H1 (cell line): Measurements from ENCODE around the gene FOXC2.

Experiments used
- CTCF ChIP-seq, 3 experiments: IDR thresholded peaks; 1 replicate in 2 of 3; 2 replicates in 1 of 3; pipeline versions ENCODE4 v1.5.1 to v1.6.1; 2011; ENCODE audit warnings: low read length in 3 of 3, mild to moderate bottlenecking in 3 of 3, inconsistent platforms in 2 of 3, low read depth in 1 of 3, moderate library complexity in 1 of 3; ENCODE audit not compliant: insufficient read depth in 1 of 3; ENCODE audit errors: control extremely low read depth in 1 of 3
- EP300 ChIP-seq, 2 experiments: IDR thresholded peaks; 1 replicate in 1 of 2; 2 replicates in 1 of 2; pipeline ENCODE4 v1.6.1; 2011 to 2012; ENCODE audit warnings: low read depth in 2 of 2, low read length in 2 of 2, mild to moderate bottlenecking in 2 of 2, borderline replicate concordance in 1 of 2, inconsistent platforms in 1 of 2, moderate library complexity in 1 of 2
- EZH2 ChIP-seq: fragments of 200-600 bp; sonication (generic); IDR thresholded peaks from 2 replicates; pipeline ENCODE4 v1.7.1; 2012; ENCODE audit warnings: low read depth, mild to moderate bottlenecking, moderate library complexity, low read length, inconsistent platforms; ENCODE audit not compliant: severe bottlenecking
- FOSL1 ChIP-seq: IDR thresholded peaks from 2 replicates; pipeline ENCODE4 v1.6.1; 2011; ENCODE audit warnings: mild to moderate bottlenecking, low read depth, low read length, moderate library complexity; ENCODE audit not compliant: insufficient read depth
- GABPA ChIP-seq: IDR thresholded peaks from 2 replicates; pipeline ENCODE4 v1.6.1; 2011; ENCODE audit warnings: mild to moderate bottlenecking, low read length, moderate library complexity, borderline replicate concordance; ENCODE audit not compliant: insufficient read depth
- JUND ChIP-seq: IDR thresholded peaks from 2 replicates; pipeline ENCODE4 v1.6.1; 2011; ENCODE audit warnings: mild to moderate bottlenecking, improper control_type of control experiment, low read length
- MAFK ChIP-seq: IDR thresholded peaks from 2 replicates; pipeline ENCODE4 v1.6.1; 2012; ENCODE audit warnings: low read depth, mild to moderate bottlenecking, improper control_type of control experiment, low read length
- SIN3A ChIP-seq, 2 experiments: IDR thresholded peaks in 1 of 2; conservative IDR thresholded peaks in 1 of 2; 2 replicates each; pipeline ENCODE4 v1.6.1; 2011 to 2012; ENCODE audit warnings: low read length in 2 of 2, improper control_type of control experiment in 1 of 2, low read depth in 1 of 2, mild to moderate bottlenecking in 1 of 2
- SUZ12 ChIP-seq: fragments of 200-600 bp; sonication (generic); IDR thresholded peaks from 2 replicates; pipeline ENCODE4 v1.6.1; 2012; ENCODE audit warnings: mild to moderate bottlenecking, inconsistent platforms, low read length, moderate library complexity, mixed read lengths
- USF2 ChIP-seq: IDR thresholded peaks from 2 replicates; pipeline ENCODE4 v1.6.1; 2011; ENCODE audit warnings: low read length, improper control_type of control experiment
- YY1 ChIP-seq: IDR thresholded peaks from 2 replicates; pipeline ENCODE4 v1.6.1; 2011; ENCODE audit warnings: low read depth, mild to moderate bottlenecking, low read length

GRCh38 chr16:86555704-86556075 is 10.9 kb upstream of the FOXC2 start:
- TF ChIP-seq EZH2 = no peak
- no peak for TF ChIP-seq SUZ12
- no peak for TF ChIP-seq JUND
- TF ChIP-seq CTCF (IDR thresholded peaks at IDR 0.05; ENCODE audit: control extremely low read depth in 1 of 3, insufficient read depth in 1 of 3, low read depth in 1 of 3, low read length in 3 of 3) = no peak
- TF ChIP-seq EP300 (IDR thresholded peaks at IDR 0.05; ENCODE audit: borderline replicate concordance in 1 of 2, low read depth in 2 of 2, low read length in 2 of 2) = no peak
- TF ChIP-seq GABPA = no peak
- no peak for TF ChIP-seq YY1
- no peak for TF ChIP-seq SIN3A (conservative IDR thresholded peaks at IDR 0.05 in 1 of 2, IDR thresholded peaks at IDR 0.05 in 1 of 2; ENCODE audit: low read depth in 1 of 2, low read length in 2 of 2)
- TF ChIP-seq FOSL1 = no peak
- no peak for TF ChIP-seq MAFK
- TF ChIP-seq USF2 = no peak
